ENCODE data around the gene ZDHHC19. TPM values are rescaled to one million over a fixed set of nuclear protein-coding genes. Genes with fewer than 3 reads are reported as not detected.
"Not testable (repeated sequence)": the region's sequence is repeated elsewhere in the genome, so short reads cannot be mapped to it uniquely, and the experiment has no call there.

The ZDHHC19 gene
- total RNA-seq, 2 experiments from 2014 or later, result not detected

DNA sequence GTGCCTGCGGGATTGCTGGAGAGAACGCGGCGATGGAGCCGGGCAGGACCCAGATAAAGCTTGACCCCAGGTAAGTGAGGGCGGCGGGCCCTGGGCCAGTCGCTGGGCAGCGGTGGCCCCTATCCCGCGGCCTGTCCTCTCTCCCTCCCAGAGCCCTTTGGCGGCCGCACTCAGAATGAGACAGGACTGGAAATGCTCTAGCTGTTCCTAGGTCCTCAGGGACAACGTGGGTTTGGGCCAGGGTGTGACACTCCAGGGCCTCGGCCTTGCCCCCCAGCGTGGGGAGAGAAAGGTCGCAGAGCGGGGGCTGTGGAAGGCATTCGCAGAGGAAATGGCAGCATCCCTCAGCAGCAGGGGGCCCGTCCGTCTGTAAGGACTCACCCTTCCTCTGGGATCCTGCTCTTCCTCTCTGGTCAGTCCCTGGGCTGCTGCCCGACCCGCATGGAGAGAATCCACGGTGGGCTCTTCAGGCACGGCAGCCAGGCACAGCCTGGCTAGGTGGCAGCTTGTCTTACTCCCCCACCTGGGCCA lies 5.5 kb upstream of the ZDHHC19 start:
- POLR2A ChIA-PET, result interaction anchor here (1.4 kb wide), 1 partner anchor 9 kb away, joined by 3 read pairs; no protein-coding TSS in a partner anchor

DNA sequence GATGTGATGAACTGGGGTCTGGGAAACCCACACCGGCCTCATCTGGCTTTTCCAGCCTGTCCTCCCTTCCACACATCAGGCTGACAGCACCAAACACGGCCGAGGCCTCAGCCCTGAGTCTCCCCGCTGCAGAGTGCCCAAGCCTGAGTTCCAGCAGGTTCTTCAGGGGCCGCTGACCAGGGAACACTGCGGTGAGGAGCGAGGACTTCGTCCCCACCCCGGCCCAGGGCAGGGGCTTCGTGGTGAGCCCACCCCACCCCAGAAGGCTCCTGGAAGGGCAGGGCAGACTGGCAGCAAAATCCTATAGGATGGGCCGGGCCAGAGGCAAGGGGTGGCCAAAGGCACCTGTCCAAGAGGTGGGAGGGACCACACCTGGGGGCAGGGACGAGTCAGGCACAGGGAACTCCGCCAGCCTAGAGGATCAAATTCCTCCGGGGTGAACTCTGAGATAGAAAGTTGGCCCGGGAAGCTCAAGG lies 4.9 kb upstream of the ZDHHC19 start, which contains the start of gene SLC51A:
Gene SLC51A, plus strand, starts transcription at position 446 of the 476 bp plus-strand sequence. CDS start 179 bp downstream, outside the sequence.
- POLR2A ChIA-PET, result interaction anchor here (1.4 kb wide), 1 partner anchor 9 kb away, joined by 3 read pairs; no protein-coding TSS in a partner anchor
- peak within 1 kb of the TSS; percentile 46 for H3K27ac Mint-ChIP-seq
- DNase-seq (no peak), ATAC-seq (no peak)
- TF ChIP-seq, protein P1, sequence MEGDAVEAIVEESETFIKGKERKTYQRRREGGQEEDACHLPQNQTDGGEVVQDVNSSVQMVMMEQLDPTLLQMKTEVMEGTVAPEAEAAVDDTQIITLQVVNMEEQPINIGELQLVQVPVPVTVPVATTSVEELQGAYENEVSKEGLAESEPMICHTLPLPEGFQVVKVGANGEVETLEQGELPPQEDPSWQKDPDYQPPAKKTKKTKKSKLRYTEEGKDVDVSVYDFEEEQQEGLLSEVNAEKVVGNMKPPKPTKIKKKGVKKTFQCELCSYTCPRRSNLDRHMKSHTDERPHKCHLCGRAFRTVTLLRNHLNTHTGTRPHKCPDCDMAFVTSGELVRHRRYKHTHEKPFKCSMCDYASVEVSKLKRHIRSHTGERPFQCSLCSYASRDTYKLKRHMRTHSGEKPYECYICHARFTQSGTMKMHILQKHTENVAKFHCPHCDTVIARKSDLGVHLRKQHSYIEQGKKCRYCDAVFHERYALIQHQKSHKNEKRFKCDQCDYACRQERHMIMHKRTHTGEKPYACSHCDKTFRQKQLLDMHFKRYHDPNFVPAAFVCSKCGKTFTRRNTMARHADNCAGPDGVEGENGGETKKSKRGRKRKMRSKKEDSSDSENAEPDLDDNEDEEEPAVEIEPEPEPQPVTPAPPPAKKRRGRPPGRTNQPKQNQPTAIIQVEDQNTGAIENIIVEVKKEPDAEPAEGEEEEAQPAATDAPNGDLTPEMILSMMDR (IDR thresholded peaks at IDR 0.05), result no peak
- no peaks in the 10 kb centered on the region for H3K36me3 Mint-ChIP-seq (ENCODE audit: low read depth)
- H3K27me3 Mint-ChIP-seq, result no peaks in the 10 kb centered on the region
- CTCF ChIA-PET, result interaction anchor here (1.8 kb wide), 1 partner anchor 142 kb away, joined by 4 read pairs; no protein-coding TSS in a partner anchor
- intact Hi-C loops (cut with micrococcal nuclease), result no loop called here
- no peaks in the 10 kb centered on the region for H3K9me3 Mint-ChIP-seq
- H3K4me3 Mint-ChIP-seq, result no peak within 1 kb of the TSS
- peaks cover 17% of the 10 kb centered on the region for H3K4me1 Mint-ChIP-seq (ENCODE audit: low read depth)

More for the DNA sequence above, 5.5 kb upstream of the ZDHHC19 start:
- Mint-ChIP-seq H3K27me3 (no peaks in the 10 kb centered on the region), H3K27ac (no peak overlapping the region), H3K4me3 (no peak overlapping the region), H3K4me1 (ENCODE audit: low read depth) (peaks cover 17% of the 10 kb centered on the region), H3K9me3 (no peaks in the 10 kb centered on the region), H3K36me3 (ENCODE audit: low read depth) (no peaks in the 10 kb centered on the region)
- TF ChIP-seq, protein P1 (IDR thresholded peaks at IDR 0.05), result no peak
- ATAC-seq (no peak), DNase-seq (no peak)
- intact Hi-C loops (cut with micrococcal nuclease), result no loop called here
- CTCF ChIA-PET, result no interaction called here

DNA sequence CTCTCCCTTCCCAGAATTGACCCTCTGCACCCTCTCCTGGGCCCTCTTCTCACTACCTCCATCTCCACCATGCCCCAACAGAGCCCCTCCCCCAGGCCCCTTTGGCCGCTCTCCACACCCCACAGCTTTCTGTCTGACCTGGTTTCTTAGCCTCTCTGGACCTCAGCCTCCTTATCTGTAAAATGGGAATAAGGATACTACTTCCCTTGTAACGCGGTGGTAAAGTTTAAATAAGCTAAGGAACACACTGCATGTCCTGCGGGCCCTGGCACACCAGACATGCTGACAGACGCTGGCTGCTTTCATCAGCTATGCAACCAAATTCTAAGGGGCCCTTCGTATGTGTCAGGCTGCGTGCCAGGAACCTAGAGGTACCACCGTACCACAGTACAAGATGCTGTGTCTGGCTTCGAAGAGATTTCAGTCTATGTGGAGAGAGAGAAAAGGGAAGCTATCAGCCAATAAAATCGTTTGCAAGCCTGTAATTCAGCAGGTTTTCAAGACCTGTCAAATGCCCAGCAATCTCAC lies 4.4 kb upstream of the ZDHHC19 start:
- H3K9me3 Mint-ChIP-seq, result no peaks in the 10 kb centered on the region
- no peak for ATAC-seq
- H3K4me1 Mint-ChIP-seq (ENCODE audit: low read depth), result peaks cover 17% of the 10 kb centered on the region
- no peak for DNase-seq
- TF ChIP-seq, protein P1 (IDR thresholded peaks at IDR 0.05), result no peak
- no peaks in the 10 kb centered on the region for H3K36me3 Mint-ChIP-seq (ENCODE audit: low read depth)
- H3K27me3 Mint-ChIP-seq, result no peaks in the 10 kb centered on the region
- ChIA-PET CTCF (interaction anchor here (1.8 kb wide), 1 partner anchor 142 kb away, joined by 4 read pairs; no protein-coding TSS in a partner anchor), POLR2A (interaction anchor here (0.9 to 1.4 kb wide), 2 partner anchors 10 to 12 kb away, joined by 3 read pairs; no protein-coding TSS in a partner anchor)
- H3K27ac Mint-ChIP-seq, result no peak overlapping the region
- intact Hi-C loops (cut with micrococcal nuclease), result no loop called here
- no peak overlapping the region for H3K4me3 Mint-ChIP-seq

DNA sequence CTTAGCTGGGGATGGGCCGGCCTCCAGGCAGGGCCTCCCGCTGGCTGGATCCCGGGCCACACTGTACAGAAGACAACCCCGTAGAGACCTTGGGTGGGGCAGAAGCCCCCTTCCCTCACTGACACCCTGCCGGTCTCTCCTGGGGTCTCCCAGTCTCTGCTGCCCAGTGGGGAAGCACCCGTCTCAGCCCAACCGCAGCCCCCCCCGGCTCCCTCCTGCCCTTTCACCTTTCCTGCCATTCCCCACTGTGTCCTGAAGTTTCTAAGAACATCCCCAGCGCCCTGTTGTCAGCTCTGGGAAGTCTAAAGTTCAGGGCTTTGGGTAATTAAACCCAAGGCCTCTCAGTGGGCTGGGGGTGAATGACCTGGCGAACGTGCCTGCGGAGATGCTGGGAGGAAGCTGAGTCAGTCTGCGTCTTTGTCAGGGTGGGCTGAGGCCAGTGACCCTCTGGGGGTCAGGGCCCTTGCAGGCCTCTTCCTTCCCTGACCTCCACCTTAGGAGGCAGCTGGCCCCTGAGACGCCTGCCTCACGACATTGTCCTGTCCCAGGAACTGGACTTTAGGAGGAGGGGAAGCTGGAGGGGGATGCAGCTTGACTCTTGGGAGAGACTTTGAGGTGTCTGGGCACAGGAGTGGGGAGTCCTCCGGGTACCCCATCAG lies 3.7 kb upstream of the ZDHHC19 start:
- intact Hi-C loops (cut with micrococcal nuclease), result no loop called here
- TF ChIP-seq, protein P1 (IDR thresholded peaks at IDR 0.05), result no peak
- H3K27ac Mint-ChIP-seq, result no peak overlapping the region
- DNase-seq, result no peak
- no peaks in the 10 kb centered on the region for H3K36me3 Mint-ChIP-seq (ENCODE audit: low read depth)
- H3K4me3 Mint-ChIP-seq, result no peak overlapping the region
- ChIA-PET CTCF (interaction anchor here (0.7 to 1.8 kb wide), 2 partner anchors 141 to 144 kb away, joined by 3 to 4 read pairs; no protein-coding TSS in a partner anchor), POLR2A (interaction anchor here (0.9 kb wide), 1 partner anchor 12 kb away, joined by 3 read pairs; no protein-coding TSS in a partner anchor)
- H3K27me3 Mint-ChIP-seq, result no peaks in the 10 kb centered on the region
- no peaks in the 10 kb centered on the region for H3K9me3 Mint-ChIP-seq
- peaks cover 14% of the 10 kb centered on the region for H3K4me1 Mint-ChIP-seq (ENCODE audit: low read depth)
- ATAC-seq, result no peak

DNA sequence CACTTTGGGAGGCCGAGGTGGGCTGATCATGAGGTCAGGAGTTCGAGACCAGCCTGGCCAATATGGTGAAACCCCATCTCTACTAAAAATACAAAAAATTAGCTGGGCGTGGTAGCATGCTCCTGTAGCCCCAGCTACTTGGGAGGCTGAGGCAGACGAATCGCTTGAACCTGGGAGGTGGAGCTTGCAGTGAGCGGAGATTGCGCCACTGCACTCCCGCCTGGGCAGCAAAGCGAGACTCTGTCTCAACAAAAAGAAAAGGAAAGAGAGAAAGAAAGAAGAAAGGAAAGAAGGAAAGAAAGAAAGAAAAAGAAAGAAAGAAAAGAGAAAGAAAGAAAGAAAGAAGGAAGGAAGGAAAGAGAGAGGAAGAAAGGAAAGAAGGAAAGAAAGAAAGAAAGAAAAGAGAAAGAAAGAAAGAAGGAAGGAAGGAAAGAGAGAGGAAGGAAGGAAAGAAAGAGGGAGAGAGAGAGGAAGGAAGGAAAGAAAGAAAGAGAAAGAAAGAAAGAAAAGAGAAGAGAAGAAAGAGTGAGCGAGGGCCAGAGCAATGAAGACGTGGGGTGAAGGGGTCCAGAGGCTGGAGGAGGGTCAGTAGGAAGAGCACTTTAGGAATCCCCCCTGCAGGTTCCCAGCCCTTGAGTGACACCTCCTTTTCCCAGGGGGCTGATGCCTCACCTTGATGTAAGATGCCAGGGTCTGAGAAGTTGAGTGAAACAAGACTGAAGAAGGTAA lies 1.1 kb downstream of the ZDHHC19 start:
- H3K9me3 Mint-ChIP-seq; ATAC-seq; H3K27me3 Mint-ChIP-seq; H3K36me3 Mint-ChIP-seq (ENCODE audit: low read depth); H3K4me3 Mint-ChIP-seq; H3K27ac Mint-ChIP-seq; CTCF ChIA-PET; POLR2A ChIA-PET; intact Hi-C loops (cut with micrococcal nuclease); DNase-seq: not testable (repeated sequence)
- H3K4me1 Mint-ChIP-seq (ENCODE audit: low read depth), result peaks cover 15% of the 10 kb centered on the region

Measured in activated CD8-positive, alpha-beta T cell treated with anti-CD3 and anti-CD28 coated beads for 36 hours (primary cell).